LNCaP clone FGC (cell line): ENCODE results near the gene SCARB1.

Experiments
- DNase-seq: peaks from one replicate; pipeline ENCODE4 v3.0.0-alpha.2; 2011; ENCODE audit warnings: low read depth
- H3K4me3 ChIP-seq: 2 replicates; pipeline ENCODE4 v1.5.1; 2011; ENCODE audit warnings: mild to moderate bottlenecking, low read depth, low read length, control low read depth
- CTCF ChIP-seq: IDR thresholded peaks from 2 replicates; pipeline ENCODE4 v1.5.1; 2012; ENCODE audit warnings: mild to moderate bottlenecking; ENCODE audit not compliant: control insufficient read depth, insufficient read depth; ENCODE audit errors: extremely low read depth

The SCARB1 gene

DNA sequence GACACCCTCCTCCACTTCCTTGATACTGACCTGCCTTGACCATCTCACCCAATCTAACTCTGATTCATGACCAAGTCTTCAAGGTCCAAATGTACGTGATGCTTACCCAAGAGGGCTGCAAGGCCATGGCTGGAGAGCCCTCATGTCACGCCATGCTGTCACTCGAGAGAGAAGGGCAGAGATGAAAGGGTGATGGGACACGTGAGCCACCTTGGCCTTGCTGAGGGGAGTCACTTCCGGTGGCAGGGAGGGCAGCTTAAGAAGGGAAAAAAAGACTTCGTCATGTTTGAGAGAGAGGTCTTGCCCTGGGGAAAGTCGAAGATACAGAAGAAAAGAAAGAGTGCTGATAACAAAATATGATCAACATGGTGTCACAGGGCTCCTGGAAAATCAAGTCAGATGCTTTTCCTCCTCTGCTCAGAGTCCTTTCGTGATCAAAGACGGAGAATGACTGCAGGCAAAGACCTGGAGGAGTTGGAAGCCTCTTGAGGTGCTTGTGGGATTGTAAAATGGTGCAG, 3.3 kb upstream of the SCARB1 start:
- TF ChIP-seq CTCF, result no peak
- no peak overlapping the region for H3K4me3 ChIP-seq
- no peak for DNase-seq

DNA sequence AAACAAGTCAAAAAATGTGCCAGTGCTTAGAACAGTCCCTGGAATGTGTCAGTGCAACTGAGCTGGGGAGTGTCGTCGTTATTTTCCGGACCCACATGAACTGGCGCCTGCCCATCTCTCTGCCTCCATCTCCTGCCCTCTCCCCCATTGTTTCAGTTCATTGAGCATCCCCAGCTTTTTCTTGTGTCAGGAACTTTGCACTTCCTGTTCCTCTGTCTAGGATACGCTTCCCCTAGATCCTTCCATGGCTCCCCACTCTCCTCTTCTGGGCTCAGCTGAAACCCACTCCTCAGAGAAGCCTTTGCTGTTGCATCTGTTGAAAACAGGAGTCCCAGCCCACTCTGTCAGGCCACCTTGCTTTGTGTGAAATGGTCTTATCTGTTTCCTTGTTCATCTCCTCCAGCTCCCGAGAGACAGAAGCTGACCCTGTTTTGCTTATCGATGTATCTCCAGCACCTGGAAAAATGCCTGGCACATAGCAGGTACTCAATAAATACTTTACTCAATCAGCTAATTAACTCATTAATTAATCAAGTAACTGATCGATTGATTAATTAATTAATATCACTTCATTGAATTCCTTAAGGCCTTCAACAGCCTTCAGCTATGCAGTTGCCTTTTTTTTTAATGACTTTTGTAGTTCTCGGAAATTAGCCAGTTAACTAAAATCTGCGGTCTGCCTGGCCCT, 2.7 kb upstream of the SCARB1 start:
- no peak for TF ChIP-seq CTCF
- DNase-seq, result no peak
- no peak overlapping the region for H3K4me3 ChIP-seq

DNA sequence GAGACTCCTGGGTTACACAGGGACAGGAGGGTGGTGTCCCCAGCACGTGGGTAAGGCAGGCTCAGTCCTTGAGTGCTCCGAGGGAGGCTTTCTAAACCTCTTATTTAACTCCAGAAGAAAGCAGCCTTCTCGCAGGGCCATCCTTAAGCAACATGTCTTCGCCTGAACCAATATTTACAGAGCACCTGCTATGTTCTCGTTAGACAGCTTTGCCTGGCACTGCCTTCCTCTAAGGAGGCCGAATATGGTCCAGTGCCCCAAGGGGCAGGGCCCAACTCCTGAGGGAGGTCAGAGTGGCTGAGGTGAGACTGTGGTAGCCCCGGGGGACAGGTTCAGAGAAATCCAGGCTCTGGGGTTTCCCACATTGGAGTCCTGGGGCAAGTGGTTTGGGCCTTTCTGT, 2.1 kb upstream of the SCARB1 start:
- TF ChIP-seq CTCF, result no peak
- DNase-seq, result peak; percentile 51
- no peak overlapping the region for H3K4me3 ChIP-seq

DNA sequence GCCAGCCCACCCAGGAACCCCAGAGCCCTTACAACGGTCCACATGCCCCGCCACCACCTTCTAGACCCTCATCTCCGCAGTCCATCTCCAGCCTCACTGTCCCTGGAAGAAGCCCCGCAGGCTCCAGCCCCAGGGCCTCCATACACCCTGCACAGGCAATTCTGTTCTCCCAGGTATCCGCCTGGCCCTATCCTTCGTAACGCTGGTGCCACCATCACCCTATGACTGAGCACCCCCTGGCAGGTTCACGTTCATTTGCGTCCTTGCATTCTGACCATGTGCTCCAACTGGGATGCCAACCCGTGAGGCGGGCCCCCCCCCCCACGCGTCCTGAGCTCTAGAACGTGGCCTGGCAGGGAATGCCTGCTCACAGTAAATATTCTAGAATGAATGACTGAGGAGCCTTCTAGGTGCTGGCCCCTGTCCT, 675 bp upstream of the SCARB1 start:
- TF ChIP-seq CTCF, result no peak
- DNase-seq, result no peak
- peak overlapping the region; percentile 81 for H3K4me3 ChIP-seq

DNA sequence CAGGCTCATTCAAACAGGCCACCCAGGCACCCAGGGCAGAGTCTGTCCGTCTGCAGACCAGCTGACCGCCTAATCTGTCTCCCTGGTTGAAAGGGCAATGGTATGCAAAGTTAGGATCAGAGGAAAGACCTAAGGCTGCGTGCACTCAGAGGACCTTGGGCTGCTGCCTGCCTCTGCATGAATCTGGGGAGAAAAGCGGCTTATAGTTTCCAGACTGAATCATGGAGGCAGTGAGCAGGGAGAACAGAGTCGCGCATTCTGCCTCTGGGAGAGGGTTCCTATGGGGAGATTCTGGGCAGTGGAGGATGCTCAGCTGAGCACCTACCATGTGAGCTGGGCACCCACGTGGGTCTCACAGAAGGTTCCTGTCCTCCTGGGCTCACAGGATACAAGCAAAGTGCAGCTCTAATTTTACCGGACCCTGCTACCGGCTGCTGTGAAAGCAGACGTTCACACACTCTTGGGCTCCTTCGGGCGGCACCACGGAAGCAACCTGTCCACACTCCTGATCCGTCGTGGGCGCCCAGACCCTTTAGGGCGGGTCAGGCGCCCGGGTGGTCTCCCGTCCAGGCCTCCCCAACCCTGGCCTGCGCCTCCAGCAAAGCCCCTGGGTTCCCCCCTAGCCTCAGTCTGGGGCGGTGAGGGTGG, 772 bp downstream of the SCARB1 start:
- H3K4me3 ChIP-seq, result peak overlapping the region; percentile 81
- no peak for DNase-seq
- TF ChIP-seq CTCF, result no peak

DNA sequence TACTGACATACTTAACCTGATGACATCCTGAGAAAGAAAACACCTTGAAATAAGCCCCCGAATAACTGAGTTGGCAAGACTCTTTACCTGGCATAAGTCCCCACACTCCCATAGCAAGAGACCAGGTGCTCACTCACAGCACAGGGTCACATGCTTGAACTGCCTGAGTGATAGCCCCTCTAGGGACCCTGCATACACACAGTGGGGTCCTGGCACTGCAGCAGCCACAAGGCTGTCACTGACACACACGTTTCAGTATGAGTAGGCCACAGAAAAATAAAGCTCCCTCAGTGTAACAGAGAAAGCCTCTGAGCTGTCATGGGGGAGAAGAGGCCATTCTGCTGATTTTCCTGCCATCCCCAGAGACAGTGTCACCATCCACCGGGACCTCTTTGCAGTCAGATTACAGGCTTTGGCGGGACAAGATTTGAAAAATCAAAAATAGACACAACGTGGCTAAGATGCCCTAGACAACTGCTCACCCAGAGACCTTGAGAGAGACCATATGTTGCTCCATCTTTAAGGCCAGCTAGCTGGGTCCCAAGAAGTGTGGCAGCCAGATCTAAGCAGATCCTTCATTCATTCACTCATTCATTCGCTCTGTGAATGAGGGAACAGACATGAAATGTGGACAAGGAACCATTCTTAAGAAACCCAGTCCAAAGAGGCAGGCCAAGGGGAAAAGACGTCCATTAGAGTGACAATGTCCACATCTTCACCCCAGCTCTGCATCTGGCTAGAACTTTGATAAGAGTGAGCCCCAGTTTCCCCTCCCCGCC, 1.6 kb downstream of the SCARB1 start:
- TF ChIP-seq CTCF, result no peak
- no peak for DNase-seq
- peak overlapping the region; percentile 81 for H3K4me3 ChIP-seq
